Left lung (tissue), 10 donors: Measurements from ENCODE around the gene CCDC187. TPM values are rescaled to one million over a fixed set of nuclear protein-coding genes. Genes with fewer than 3 reads are reported as not detected.
A peak's percentile ranks its signal among the peaks of the same experiment; 100 is the strongest.

Experiments used
- ATAC-seq: fragments of 200-7000 bp; cut with Tn5 transposase; one replicate; pipeline ENCODE4 v1.9.1; 2020; ENCODE audit warnings: moderate library complexity
- DNase-seq, 4 donors: peaks; one replicate each; pipeline ENCODE4 v3.0.0-alpha.2; 2013 to 2020
- H3K27ac ChIP-seq, 2 donors: fragments of 200-600 bp; sonication (generic) in 1 of 2; one replicate each; pipeline versions ENCODE4 v1.5.0 to v1.8.0; 2020 to 2021
- H3K27me3 ChIP-seq, 2 donors: fragments of 200-600 bp; sonication (generic) in 1 of 2; one replicate each; pipeline versions ENCODE4 v1.5.0 to v1.8.0; 2020 to 2021
- H3K36me3 ChIP-seq, 2 donors: fragments of 200-600 bp; sonication (generic) in 1 of 2; one replicate each; pipeline versions ENCODE4 v1.5.0 to v1.8.0; 2020 to 2021
- H3K4me1 ChIP-seq, 2 donors: fragments of 200-600 bp; one replicate each; pipeline ENCODE4 v1.8.0; 2021
- H3K4me3 ChIP-seq, 2 donors: fragments of 200-600 bp; sonication (generic) in 1 of 2; one replicate each; pipeline versions ENCODE4 v1.5.0 to v1.8.0; 2020 to 2021; ENCODE audit warnings: mild to moderate bottlenecking in 1 of 2
- H3K9me3 ChIP-seq, 2 donors: fragments of 200-600 bp; sonication (generic) in 1 of 2; one replicate each; pipeline versions ENCODE4 v1.5.0 to v1.8.0; 2020 to 2021
- CTCF ChIP-seq, 2 donors: fragments of 200-600 bp; sonication (generic) in 1 of 2; IDR thresholded peaks; one replicate each; pipeline versions ENCODE4 v1.5.0 to v1.8.0; 2021; ENCODE audit warnings: antibody characterized with exemption in 2 of 2
- intact Hi-C, 2 donors: fragments of 100-400 bp; cut with DNase I; formaldehyde crosslinking; loops; one replicate each; pipeline versions ENCODE4 v1.11.2 to v1.14.2; 2022
- polyA plus RNA-seq, 6 donors: library from polyadenylated mRNA; unstranded; fragments of 120-200 nt; gene quantifications; one replicate each; pipeline ENCODE4 v1.2.1, GENCODE V29; 2013; ENCODE audit not compliant: insufficient read length in 6 of 6
- total RNA-seq, 2 donors: library from RNA; stranded (reverse); fragmentation: NEBNext Ultra II Directional; extraction: Animal tissue kit (Norgen Biotek cat#: 25700); gene quantifications; one replicate each; pipeline ENCODE4 v1.2.1, GENCODE V29; 2021
- donor health status: DM: no; HTN: yes; CAD: no.
- donor health status: DM: no; HTN: no; CAD: no.

CCDC187 gene
- total and polyA plus RNA-seq, 8 donors = 0.47 to 3.0 (median 1.9) TPM

GRCh38 chr9:136311051-136312008, 7.4 kb upstream of the CCDC187 start:
- peak; percentile 72 for ATAC-seq
- Histone ChIP-seq H3K4me3 (no peak overlapping the region), H3K27ac (no peak overlapping the region), H3K4me1 (no peaks in the 10 kb centered on the region), H3K36me3 (no peaks in the 10 kb centered on the region), H3K9me3 (peaks cover 0 to 13% of the 10 kb centered on the region in 2 donors), H3K27me3 (peaks cover 0 to 43% of the 10 kb centered on the region in 2 donors)
- peak in 2 of 4 donors; percentile 58 to 69 for DNase-seq
- TF ChIP-seq CTCF (IDR thresholded peaks at IDR 0.05) = no peak
- intact Hi-C loops = no loop called here

GRCh38 chr9:136310273-136311030, 6.6 kb upstream of the CCDC187 start:
- Histone ChIP-seq H3K9me3 (peaks cover 0 to 11% of the 10 kb centered on the region in 2 donors), H3K4me3 (no peak overlapping the region), H3K27me3 (peaks cover 0 to 52% of the 10 kb centered on the region in 2 donors), H3K4me1 (no peaks in the 10 kb centered on the region), H3K36me3 (no peaks in the 10 kb centered on the region), H3K27ac (no peak overlapping the region)
- no peak for TF ChIP-seq CTCF (IDR thresholded peaks at IDR 0.05)
- ATAC-seq (no peak), DNase-seq (peak in 1 of 4 donors; percentile 68)
- intact Hi-C loops = no loop called here

- H3K4me3 ChIP-seq = no peak overlapping the region
- no peaks in the 10 kb centered on the region for H3K36me3 ChIP-seq
- H3K27ac ChIP-seq = no peak overlapping the region
- peaks cover 0 to 58% of the 10 kb centered on the region in 2 donors for H3K27me3 ChIP-seq
- ATAC-seq (no peak), DNase-seq (no peak)
- no peak for TF ChIP-seq CTCF (IDR thresholded peaks at IDR 0.05)
- H3K9me3 ChIP-seq = peaks cover 0 to 5% of the 10 kb centered on the region in 2 donors
- intact Hi-C loops = no loop called here
- H3K4me1 ChIP-seq = no peaks in the 10 kb centered on the region
Measured at GRCh38 chr9:136309806-136310220, 5.9 kb upstream of the CCDC187 start.

- DNase-seq (peak in 1 of 4 donors; percentile 63), ATAC-seq (no peak)
- no peak overlapping the region for H3K4me3 ChIP-seq
- no peak overlapping the region for H3K27ac ChIP-seq
- H3K36me3 ChIP-seq = no peaks in the 10 kb centered on the region
- intact Hi-C loops = no loop called here
- H3K4me1 ChIP-seq = no peaks in the 10 kb centered on the region
- no peaks in the 10 kb centered on the region for H3K9me3 ChIP-seq
- TF ChIP-seq CTCF (IDR thresholded peaks at IDR 0.05) = no peak
- peaks cover 0 to 64% of the 10 kb centered on the region in 2 donors for H3K27me3 ChIP-seq
Measured at GRCh38 chr9:136309101-136309801, 5.4 kb upstream of the CCDC187 start.
